K562 (cell line): ENCODE data around the gene TMEM129. TPM values are rescaled to one million over a fixed set of nuclear protein-coding genes. Genes with fewer than 3 reads are reported as not detected.

Experiments
- CAMTA2 ChIP-seq: fragments of 250-450 bp; sonication (Bioruptor Pico); conservative IDR thresholded peaks from 2 replicates; pipeline ENCODE4 v1.5.1; 2022
- CBFA2T2 ChIP-seq: fragments of 450-650 bp; conservative IDR thresholded peaks from 2 replicates; pipeline ENCODE4 v1.6.1; 2017; ENCODE audit warnings: mild to moderate bottlenecking
- CTBP1 ChIP-seq: fragments of 450-650 bp; IDR thresholded peaks from 2 replicates; pipeline ENCODE4 v1.6.1; 2016; ENCODE audit warnings: borderline replicate concordance
- KDM5B ChIP-seq: fragments of 200-600 bp; sonication (generic); IDR thresholded peaks from 2 replicates; pipeline ENCODE4 v1.6.1; 2012; ENCODE audit warnings: low read depth, mild to moderate bottlenecking, moderate library complexity, low read length, control low read depth, inconsistent platforms; ENCODE audit not compliant: insufficient replicate concordance
- MED1 ChIP-seq: sonication (generic); formaldehyde crosslinking; IDR thresholded peaks from 2 replicates; pipeline ENCODE4 v1.8.1; 2023; ENCODE audit warnings: missing genetic modification reagents, borderline replicate concordance
- MEIS2 ChIP-seq: fragments of 450-650 bp; IDR thresholded peaks from 2 replicates; pipeline ENCODE4 v1.6.1; 2014; ENCODE audit warnings: mild to moderate bottlenecking; ENCODE audit not compliant: partially characterized antibody
- NFIX ChIP-seq: fragments of 250-450 bp; sonication (Bioruptor Pico); IDR thresholded peaks from 2 replicates; pipeline ENCODE4 v1.4.0; 2020; ENCODE audit warnings: low read depth, mild to moderate bottlenecking, moderate library complexity
- NR2C2 ChIP-seq, 2 experiments: fragments of 200-800 bp in 1 of 2; sonication (Bioruptor generic) in 1 of 2; sonication (generic) in 1 of 2; formaldehyde crosslinking in 1 of 2; IDR thresholded peaks; 2 replicates each; pipeline versions ENCODE4 v1.6.1 to v1.8.0; 2016 to 2022; ENCODE audit warnings: mild to moderate bottlenecking in 1 of 2, missing compliant biosample characterization in 1 of 2, missing genetic modification characterization in 1 of 2, missing genetic modification reagents in 1 of 2
- TOE1 ChIP-seq, 2 experiments: fragments of 450-650 bp in 1 of 2; sonication (generic) in 1 of 2; formaldehyde crosslinking in 1 of 2; IDR thresholded peaks; 2 replicates each; pipeline versions ENCODE4 v1.7.1 to v1.8.0; 2016 to 2022; ENCODE audit warnings: borderline replicate concordance in 2 of 2, mild to moderate bottlenecking in 2 of 2, antibody characterized with exemption in 1 of 2, inconsistent platforms in 1 of 2, low read depth in 1 of 2, missing genetic modification reagents in 1 of 2, moderate library complexity in 1 of 2
- ZBTB34 ChIP-seq: fragments of 250-450 bp; sonication (Bioruptor Pico); IDR thresholded peaks from 2 replicates; pipeline ENCODE4 v1.8.0; 2021; ENCODE audit warnings: mild to moderate bottlenecking, moderate library complexity
- ZBTB9 ChIP-seq: fragments of 450-650 bp; formaldehyde crosslinking; IDR thresholded peaks from 2 replicates; pipeline ENCODE4 v1.4.0; 2020; ENCODE audit warnings: mild to moderate bottlenecking, moderate library complexity
- ZNF282 ChIP-seq: sonication (generic); formaldehyde crosslinking; IDR thresholded peaks from 2 replicates; pipeline ENCODE4 v1.8.1; 2023; ENCODE audit warnings: missing genetic modification reagents
- ZNF3 ChIP-seq: fragments of 250-450 bp; sonication (Bioruptor Pico); IDR thresholded peaks from 2 replicates; pipeline ENCODE4 v1.5.0; 2021; ENCODE audit warnings: mild to moderate bottlenecking, moderate library complexity
- ZNF316 ChIP-seq: fragments of 450-650 bp; IDR thresholded peaks from 2 replicates; pipeline ENCODE4 v1.6.1; 2016
- ZNF592 ChIP-seq: fragments of 450-650 bp; IDR thresholded peaks from 2 replicates; pipeline ENCODE4 v1.6.1; 2017; ENCODE audit warnings: antibody characterized with exemption, mild to moderate bottlenecking
- polyA plus RNA-seq, 8 experiments: library from polyadenylated mRNA; depleted of rRNA in 4 of 8; stranded (reverse) in 5 of 8; unstranded in 3 of 8; fragments of >200 nt; fragmentation: Nextera tagmentation in 2 of 8; fragmentation: Illumina TruSeq in 1 of 8; extraction: Ambion mirVana in 2 of 8; extraction: Trizol in 1 of 8; gene quantifications; 2 replicates each; pipeline versions ENCODE4 v1.2.1 to v1.2.3, GENCODE V29; 2011 to 2014; ENCODE audit warnings: inconsistent platforms in 1 of 8, missing spikeins in 1 of 8
- total RNA-seq, 7 experiments: library from RNA; depleted of rRNA in 6 of 7; stranded (reverse); fragments of >200 nt in 6 of 7; fragmentation: Illumina TruSeq in 2 of 7; extraction: Trizol in 2 of 7; gene quantifications; 2 replicates each; pipeline versions ENCODE4 v1.2.1 to v1.2.3, GENCODE V29; 2011 to 2021; ENCODE audit warnings: low replicate concordance in 1 of 7

The TMEM129 gene
- total and polyA plus RNA-seq, 9 of the 15 experiments (the other 6 are each of a cell fraction or from before 2014, with no cell fraction given) = 0.34 to 47.2 (median 18.8) TPM

- TF ChIP-seq ZBTB9 (CRISPR knock-in tag) = no peak
- peak; percentile 54; the same call in 1 of the 2 replicates for TF ChIP-seq CTBP1
- TF ChIP-seq CBFA2T2 = 0 out of 2 replicates have a peak, but pooled peaks have one; percentile 11
- no peak for TF ChIP-seq ZNF3 (CRISPR knock-in tag)
- no peak for TF ChIP-seq CAMTA2 (CRISPR knock-in tag)
- 0 out of 2 replicates have a peak, but pooled peaks have one; percentile 31 for TF ChIP-seq ZBTB34 (CRISPR knock-in tag)
- TF ChIP-seq KDM5B = peak; percentile 78
- no peak for TF ChIP-seq NFIX (CRISPR knock-in tag)
- TF ChIP-seq NR2C2 (CRISPR knock-in tag; IDR thresholded peaks at IDR 0.05) = peak; percentile 84
- TF ChIP-seq NR2C2 (tag; IDR thresholded peaks at IDR 0.05) = no peak
- TF ChIP-seq TOE1 (IDR thresholded peaks at IDR 0.05; ENCODE audit: borderline replicate concordance) = 0 out of 2 replicates have a peak, but pooled peaks have one; percentile 46
- no peak for TF ChIP-seq TOE1 (CRISPR knock-in tag; IDR thresholded peaks at IDR 0.05; ENCODE audit: borderline replicate concordance, low read depth)
- no peak for TF ChIP-seq ZNF316
- TF ChIP-seq MEIS2 = peak; percentile 24
- TF ChIP-seq ZNF592 = peak; percentile 83
- TF ChIP-seq MED1 = no peak
- peak; percentile 81; the same call in 1 of the 2 replicates for TF ChIP-seq ZNF282 (CRISPR knock-in tag)
Measured at GRCh38 chr4:1720163-1720983, 750 bp downstream of the TMEM129 start (continued).
